GM12801 (cell line): ENCODE data around the gene USP28.

Source experiments
- CTCF ChIP-seq: IDR thresholded peaks from one replicate; pipeline ENCODE4 v1.5.1; 2011; ENCODE audit warnings: control low read depth; ENCODE audit not compliant: insufficient read length; ENCODE audit errors: extremely low read depth

The USP28 gene

DNA sequence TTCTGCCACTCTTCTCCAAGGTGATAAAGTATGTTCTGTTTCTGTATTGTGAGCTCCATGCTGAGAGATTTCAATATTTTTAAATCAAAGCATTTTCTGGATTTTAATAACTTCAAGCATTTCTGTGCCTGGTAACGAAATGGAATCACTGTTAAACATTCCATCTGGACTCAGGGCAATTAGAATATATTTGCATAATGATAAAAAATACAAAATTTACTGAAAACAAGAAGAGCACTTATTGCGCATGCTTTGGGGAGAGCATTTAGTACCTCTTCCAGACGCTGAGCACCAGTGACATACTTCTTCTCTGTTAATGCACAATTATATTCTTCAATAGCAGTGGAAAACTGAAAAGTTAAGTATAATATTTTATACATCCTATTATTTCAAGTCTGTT lies 115.1 kb downstream of the USP28 start:
- no peak for TF ChIP-seq CTCF

GRCh38 chr11:113752932-113753331 lies 122.4 kb downstream of the USP28 start:
- no peak for TF ChIP-seq CTCF
